HT-29 (cell line): ENCODE measurements around the gene FASTKD3. TPM values are rescaled to one million over a fixed set of nuclear protein-coding genes. Genes with fewer than 3 reads are reported as not detected.
A peak's percentile ranks its signal among the peaks of the same experiment; 100 is the strongest.

Source experiments
- DNase-seq: peaks from one replicate; pipeline ENCODE4 v3.0.0-alpha.2; 2015; ENCODE audit warnings: low spot score
- total RNA-seq: library from RNA; depleted of rRNA; stranded (reverse); fragments of >200 nt; shearing (Covaris generic); gene quantifications from 2 replicates; pipeline ENCODE4 v1.2.3, GENCODE V29; 2014

The FASTKD3 gene
- total RNA-seq, 1 experiment from 2014 or later, result 8.3 TPM

GRCh38 chr5:7881816-7882215 lies 13.0 kb upstream of the FASTKD3 start:
- no peak for DNase-seq

- DNase-seq, result no peak
Measured at GRCh38 chr5:7881091-7881490, 12.3 kb upstream of the FASTKD3 start.

- no peak for DNase-seq
Measured at GRCh38 chr5:7878381-7878873, 9.6 kb upstream of the FASTKD3 start.

- no peak for DNase-seq
Measured at GRCh38 chr5:7877851-7878250, 9.0 kb upstream of the FASTKD3 start.

GRCh38 chr5:7876867-7877266 lies 8.0 kb upstream of the FASTKD3 start:
- no peak for DNase-seq

GRCh38 chr5:7875151-7875550 lies 6.3 kb upstream of the FASTKD3 start:
- no peak for DNase-seq

- no peak for DNase-seq
Measured at GRCh38 chr5:7874639-7875038, 5.8 kb upstream of the FASTKD3 start.

GRCh38 chr5:7873216-7873615 lies 4.4 kb upstream of the FASTKD3 start:
- DNase-seq, result no peak

GRCh38 chr5:7872517-7873130 lies 3.8 kb upstream of the FASTKD3 start:
- no peak for DNase-seq

- DNase-seq, result no peak
Measured at GRCh38 chr5:7871653-7872052, 2.8 kb upstream of the FASTKD3 start.

GRCh38 chr5:7869474-7870136 lies 774 bp upstream of the FASTKD3 start:
- peak; percentile 36 for DNase-seq

- DNase-seq, result peak; percentile 46
Measured at GRCh38 chr5:7868427-7868772, 431 bp downstream of the FASTKD3 start.

GRCh38 chr5:7867260-7867659 lies 1.6 kb downstream of the FASTKD3 start:
- DNase-seq, result no peak

GRCh38 chr5:7866196-7866595 lies 2.6 kb downstream of the FASTKD3 start:
- DNase-seq, result no peak

- no peak for DNase-seq
Measured at GRCh38 chr5:7857926-7858632, 10.8 kb downstream of the FASTKD3 start.

GRCh38 chr5:7857361-7857760 lies 11.5 kb downstream of the FASTKD3 start:
- no peak for DNase-seq

GRCh38 chr5:7856855-7857254 lies 12.0 kb downstream of the FASTKD3 start:
- peak; percentile 29 for DNase-seq

- no peak for DNase-seq
Measured at GRCh38 chr5:7855611-7856010, 13.2 kb downstream of the FASTKD3 start.

- no peak for DNase-seq
Measured at GRCh38 chr5:7852988-7853387, 15.8 kb downstream of the FASTKD3 start.

- DNase-seq, result no peak
Measured at GRCh38 chr5:7852542-7852941, 16.3 kb downstream of the FASTKD3 start.

GRCh38 chr5:7851617-7852289 lies 17.1 kb downstream of the FASTKD3 start:
- no peak for DNase-seq

- DNase-seq, result no peak
Measured at GRCh38 chr5:7851240-7851592, 17.6 kb downstream of the FASTKD3 start.
